HEK293 (cell line): ENCODE data around the gene CRNKL1.

Source experiments
- CTCF ChIA-PET: fragments of 350-600 bp; formaldehyde crosslinking; extraction: SDS; loops from one replicate; lab custom pipeline; 2021; ENCODE audit warnings: antibody characterized with exemption; lab: Yijun Ruan, JAX
- POLR2A ChIA-PET: fragments of 300-600 bp; formaldehyde crosslinking; extraction: SDS; loops from one replicate; lab custom pipeline; 2020; ENCODE audit warnings: antibody characterized with exemption, inconsistent platforms; lab: Yijun Ruan, JAX
- H3K27ac ChIP-seq: fragments of 200-500 bp; sonication (Bioruptor generic); 2 replicates; pipeline ENCODE4 v1.5.1; 2014; ENCODE audit warnings: low read depth, low read length, control low read depth, inconsistent platforms; ENCODE audit errors: extremely low read depth
- H3K36me3 ChIP-seq, 2 experiments: fragments of 200-500 bp in 1 of 2; sonication (Bioruptor generic) in 1 of 2; 1 replicate in 1 of 2; 2 replicates in 1 of 2; pipeline ENCODE4 v1.5.1; 2014 to 2017; ENCODE audit warnings: inconsistent platforms in 2 of 2, low read length in 2 of 2; ENCODE audit not compliant: control insufficient read depth in 2 of 2, insufficient read depth in 1 of 2
- H3K4me1 ChIP-seq: fragments of 200-500 bp; sonication (Bioruptor generic); 2 replicates; pipeline ENCODE4 v1.5.1; 2014; ENCODE audit warnings: mild to moderate bottlenecking, low read length, inconsistent platforms; ENCODE audit not compliant: control insufficient read depth, insufficient read depth
- H3K4me3 ChIP-seq: 2 replicates; pipeline ENCODE4 v1.5.1; 2011; ENCODE audit warnings: low read depth, mild to moderate bottlenecking, control low read depth, low read length, moderate library complexity
- H3K9me3 ChIP-seq: fragments of 200-500 bp; sonication (Bioruptor generic); 2 replicates; pipeline ENCODE4 v1.5.1; 2014; ENCODE audit warnings: low read depth, low read length, inconsistent platforms; ENCODE audit not compliant: control insufficient read depth, insufficient read depth
- BCL11A ChIP-seq: fragments of 450-650 bp; formaldehyde crosslinking; IDR thresholded peaks from 2 replicates; pipeline ENCODE4 v1.5.1; 2016; ENCODE audit warnings: low read depth, missing biosample characterization, missing genetic modification characterization
- GLIS2 ChIP-seq: fragments of 450-650 bp; formaldehyde crosslinking; IDR thresholded peaks from 2 replicates; pipeline ENCODE4 v1.5.1; 2016; ENCODE audit warnings: missing biosample characterization, missing genetic modification characterization
- HOXA7 ChIP-seq: sonication (generic); formaldehyde crosslinking; IDR thresholded peaks from 2 replicates; pipeline ENCODE4 v1.8.1; 2022; ENCODE audit warnings: missing genetic modification reagents, borderline replicate concordance
- KLF1 ChIP-seq: fragments of 450-650 bp; formaldehyde crosslinking; IDR thresholded peaks from 2 replicates; pipeline ENCODE4 v1.5.1; 2016; ENCODE audit warnings: missing biosample characterization, missing genetic modification characterization
- SP3 ChIP-seq: fragments of 450-650 bp; formaldehyde crosslinking; IDR thresholded peaks from 2 replicates; pipeline ENCODE4 v1.5.1; 2016; ENCODE audit warnings: missing biosample characterization, missing genetic modification characterization
- YY1 ChIP-seq: fragments of 450-650 bp; formaldehyde crosslinking; IDR thresholded peaks from 2 replicates; pipeline ENCODE4 v1.5.1; 2018; ENCODE audit warnings: missing biosample characterization, missing genetic modification characterization
- ZBTB20 ChIP-seq: fragments of 450-650 bp; formaldehyde crosslinking; IDR thresholded peaks from 2 replicates; pipeline ENCODE4 v1.5.1; 2016; ENCODE audit warnings: missing biosample characterization, missing genetic modification characterization
- ZFP37 ChIP-seq: fragments of 450-650 bp; formaldehyde crosslinking; IDR thresholded peaks from 2 replicates; pipeline ENCODE4 v1.5.1; 2016; ENCODE audit warnings: missing biosample characterization, missing genetic modification characterization
- ZNF132 ChIP-seq: fragments of 450-650 bp; formaldehyde crosslinking; IDR thresholded peaks from 2 replicates; pipeline ENCODE4 v1.5.1; 2017; ENCODE audit warnings: missing biosample characterization, missing genetic modification characterization, borderline replicate concordance
- ZNF169 ChIP-seq: fragments of 450-650 bp; formaldehyde crosslinking; IDR thresholded peaks from 2 replicates; pipeline ENCODE4 v1.5.1; 2016; ENCODE audit warnings: missing biosample characterization, missing genetic modification characterization
- ZNF184 ChIP-seq: fragments of 450-650 bp; IDR thresholded peaks from 2 replicates; pipeline ENCODE4 v1.5.1; 2018; ENCODE audit warnings: missing biosample characterization, mild to moderate bottlenecking, missing genetic modification characterization
- ZNF324 ChIP-seq: fragments of 450-650 bp; formaldehyde crosslinking; IDR thresholded peaks from 2 replicates; pipeline ENCODE4 v1.5.1; 2016; ENCODE audit warnings: missing biosample characterization, missing genetic modification characterization
- ZNF394 ChIP-seq: fragments of 450-650 bp; formaldehyde crosslinking; IDR thresholded peaks from 2 replicates; pipeline ENCODE4 v1.5.1; 2016; ENCODE audit warnings: missing biosample characterization, missing genetic modification characterization, mild to moderate bottlenecking, moderate library complexity, borderline replicate concordance
- ZNF510 ChIP-seq: fragments of 450-650 bp; formaldehyde crosslinking; IDR thresholded peaks from 2 replicates; pipeline ENCODE4 v1.5.1; 2018; ENCODE audit warnings: mild to moderate bottlenecking, missing genetic modification characterization, missing biosample characterization; ENCODE audit not compliant: insufficient replicate concordance
- ZNF629 ChIP-seq: fragments of 450-650 bp; formaldehyde crosslinking; IDR thresholded peaks from 2 replicates; pipeline ENCODE4 v1.5.1; 2017; ENCODE audit warnings: missing biosample characterization, missing genetic modification characterization
- TF ChIP-seq, protein P1 (sequence below): fragments of 450-650 bp; formaldehyde crosslinking; IDR thresholded peaks from 2 replicates; pipeline ENCODE4 v1.5.1; 2016; ENCODE audit warnings: missing biosample characterization, missing genetic modification characterization
- TF ChIP-seq, protein P2 (sequence below): fragments of 450-650 bp; formaldehyde crosslinking; IDR thresholded peaks from 2 replicates; pipeline ENCODE4 v1.5.1; 2016; ENCODE audit warnings: missing biosample characterization, missing genetic modification characterization
- TF ChIP-seq, protein P3 (sequence below): fragments of 450-650 bp; formaldehyde crosslinking; IDR thresholded peaks from 2 replicates; pipeline ENCODE4 v1.5.1; 2016; ENCODE audit warnings: missing biosample characterization, missing genetic modification characterization
- TF ChIP-seq, protein P4 (sequence below): fragments of 450-650 bp; formaldehyde crosslinking; IDR thresholded peaks from 2 replicates; pipeline ENCODE4 v1.5.1; 2017; ENCODE audit warnings: missing biosample characterization, missing genetic modification characterization
- TF ChIP-seq, protein P5 (sequence below): fragments of 450-650 bp; formaldehyde crosslinking; IDR thresholded peaks from 2 replicates; pipeline ENCODE4 v1.5.1; 2016; ENCODE audit warnings: missing biosample characterization, missing genetic modification characterization
- TF ChIP-seq, protein P6 (sequence below): fragments of 450-650 bp; formaldehyde crosslinking; IDR thresholded peaks from 2 replicates; pipeline ENCODE4 v1.5.1; 2016; ENCODE audit warnings: missing biosample characterization, missing genetic modification characterization

The CRNKL1 gene

DNA sequence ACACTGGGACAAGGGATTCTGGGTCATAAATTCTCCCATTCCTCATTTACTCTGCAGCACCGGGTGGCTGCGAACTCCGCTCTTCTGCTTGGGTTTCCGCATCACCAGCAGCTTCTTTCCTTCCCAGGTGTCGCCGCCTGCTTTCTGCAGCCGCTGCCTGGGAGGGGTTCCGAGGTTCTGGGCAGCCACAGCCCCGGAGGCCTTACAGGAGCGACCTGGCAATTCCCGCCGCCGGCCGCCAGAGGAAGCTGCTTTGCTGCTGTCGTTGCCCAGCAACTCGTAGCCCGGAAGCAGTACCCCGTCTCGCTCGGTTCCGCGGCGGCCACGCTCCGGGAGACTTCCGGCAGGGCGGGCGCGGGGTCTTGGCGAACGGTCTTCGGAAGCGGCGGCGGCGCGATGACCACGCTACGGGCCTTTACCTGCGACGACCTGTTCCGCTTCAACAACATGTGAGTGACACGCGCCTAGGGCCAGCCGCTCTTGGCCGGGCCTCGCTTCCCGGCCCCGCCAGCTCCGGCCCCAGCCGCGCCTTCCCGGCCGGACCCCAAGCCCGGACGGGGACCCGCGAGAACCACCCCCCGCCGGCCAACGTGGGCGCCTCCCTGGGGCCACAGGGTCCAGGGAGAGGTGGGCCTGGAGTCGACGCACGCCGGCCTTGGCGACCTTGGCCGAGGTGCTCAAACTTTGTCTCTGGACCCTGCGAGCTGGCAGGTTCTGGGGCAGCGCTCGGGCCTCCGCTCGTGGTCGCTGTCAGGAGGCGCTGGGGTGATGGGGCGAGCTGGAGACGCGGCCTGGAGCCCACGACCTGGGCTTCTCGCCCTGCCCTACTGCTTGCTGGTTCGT lies 35.0 kb downstream of the CRNKL1 start, which contains the start of gene NAA20 (continued):
- TF ChIP-seq, protein P1, sequence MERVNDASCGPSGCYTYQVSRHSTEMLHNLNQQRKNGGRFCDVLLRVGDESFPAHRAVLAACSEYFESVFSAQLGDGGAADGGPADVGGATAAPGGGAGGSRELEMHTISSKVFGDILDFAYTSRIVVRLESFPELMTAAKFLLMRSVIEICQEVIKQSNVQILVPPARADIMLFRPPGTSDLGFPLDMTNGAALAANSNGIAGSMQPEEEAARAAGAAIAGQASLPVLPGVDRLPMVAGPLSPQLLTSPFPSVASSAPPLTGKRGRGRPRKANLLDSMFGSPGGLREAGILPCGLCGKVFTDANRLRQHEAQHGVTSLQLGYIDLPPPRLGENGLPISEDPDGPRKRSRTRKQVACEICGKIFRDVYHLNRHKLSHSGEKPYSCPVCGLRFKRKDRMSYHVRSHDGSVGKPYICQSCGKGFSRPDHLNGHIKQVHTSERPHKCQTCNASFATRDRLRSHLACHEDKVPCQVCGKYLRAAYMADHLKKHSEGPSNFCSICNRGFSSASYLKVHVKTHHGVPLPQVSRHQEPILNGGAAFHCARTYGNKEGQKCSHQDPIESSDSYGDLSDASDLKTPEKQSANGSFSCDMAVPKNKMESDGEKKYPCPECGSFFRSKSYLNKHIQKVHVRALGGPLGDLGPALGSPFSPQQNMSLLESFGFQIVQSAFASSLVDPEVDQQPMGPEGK (tag by site-specific recombination), result no peak; the same call in 1 of the 2 replicates
- peak; percentile 37; the same call in 1 of the 2 replicates for TF ChIP-seq YY1 (tag by site-specific recombination)
- TF ChIP-seq ZNF324, result no peak
- TF ChIP-seq ZNF132, result no peak
- no peak for TF ChIP-seq ZNF169 (tag by site-specific recombination)
- TF ChIP-seq ZBTB20 (tag by site-specific recombination), result peak; percentile 70
- TF ChIP-seq ZNF629 (tag by site-specific recombination), result peak; percentile 58; the same call in 1 of the 2 replicates
- TF ChIP-seq KLF1 (tag by site-specific recombination), result 0 out of 2 replicates have a peak, but pooled peaks have one; percentile 5
- TF ChIP-seq, protein P2, sequence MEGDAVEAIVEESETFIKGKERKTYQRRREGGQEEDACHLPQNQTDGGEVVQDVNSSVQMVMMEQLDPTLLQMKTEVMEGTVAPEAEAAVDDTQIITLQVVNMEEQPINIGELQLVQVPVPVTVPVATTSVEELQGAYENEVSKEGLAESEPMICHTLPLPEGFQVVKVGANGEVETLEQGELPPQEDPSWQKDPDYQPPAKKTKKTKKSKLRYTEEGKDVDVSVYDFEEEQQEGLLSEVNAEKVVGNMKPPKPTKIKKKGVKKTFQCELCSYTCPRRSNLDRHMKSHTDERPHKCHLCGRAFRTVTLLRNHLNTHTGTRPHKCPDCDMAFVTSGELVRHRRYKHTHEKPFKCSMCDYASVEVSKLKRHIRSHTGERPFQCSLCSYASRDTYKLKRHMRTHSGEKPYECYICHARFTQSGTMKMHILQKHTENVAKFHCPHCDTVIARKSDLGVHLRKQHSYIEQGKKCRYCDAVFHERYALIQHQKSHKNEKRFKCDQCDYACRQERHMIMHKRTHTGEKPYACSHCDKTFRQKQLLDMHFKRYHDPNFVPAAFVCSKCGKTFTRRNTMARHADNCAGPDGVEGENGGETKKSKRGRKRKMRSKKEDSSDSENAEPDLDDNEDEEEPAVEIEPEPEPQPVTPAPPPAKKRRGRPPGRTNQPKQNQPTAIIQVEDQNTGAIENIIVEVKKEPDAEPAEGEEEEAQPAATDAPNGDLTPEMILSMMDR (tag by site-specific recombination), result peak; percentile 91
- TF ChIP-seq ZNF184, result no peak
- no peak for TF ChIP-seq ZFP37
- TF ChIP-seq BCL11A (tag by site-specific recombination), result no peak
- TF ChIP-seq ZNF510 (tag by site-specific recombination), result no peak
- TF ChIP-seq, protein P3, sequence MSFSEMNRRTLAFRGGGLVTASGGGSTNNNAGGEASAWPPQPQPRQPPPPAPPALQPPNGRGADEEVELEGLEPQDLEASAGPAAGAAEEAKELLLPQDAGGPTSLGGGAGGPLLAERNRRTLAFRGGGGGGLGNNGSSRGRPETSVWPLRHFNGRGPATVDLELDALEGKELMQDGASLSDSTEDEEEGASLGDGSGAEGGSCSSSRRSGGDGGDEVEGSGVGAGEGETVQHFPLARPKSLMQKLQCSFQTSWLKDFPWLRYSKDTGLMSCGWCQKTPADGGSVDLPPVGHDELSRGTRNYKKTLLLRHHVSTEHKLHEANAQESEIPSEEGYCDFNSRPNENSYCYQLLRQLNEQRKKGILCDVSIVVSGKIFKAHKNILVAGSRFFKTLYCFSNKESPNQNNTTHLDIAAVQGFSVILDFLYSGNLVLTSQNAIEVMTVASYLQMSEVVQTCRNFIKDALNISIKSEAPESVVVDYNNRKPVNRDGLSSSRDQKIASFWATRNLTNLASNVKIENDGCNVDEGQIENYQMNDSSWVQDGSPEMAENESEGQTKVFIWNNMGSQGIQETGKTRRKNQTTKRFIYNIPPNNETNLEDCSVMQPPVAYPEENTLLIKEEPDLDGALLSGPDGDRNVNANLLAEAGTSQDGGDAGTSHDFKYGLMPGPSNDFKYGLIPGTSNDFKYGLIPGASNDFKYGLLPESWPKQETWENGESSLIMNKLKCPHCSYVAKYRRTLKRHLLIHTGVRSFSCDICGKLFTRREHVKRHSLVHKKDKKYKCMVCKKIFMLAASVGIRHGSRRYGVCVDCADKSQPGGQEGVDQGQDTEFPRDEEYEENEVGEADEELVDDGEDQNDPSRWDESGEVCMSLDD, result peak; percentile 46; the same call in 1 of the 2 replicates
- peak; percentile 79 for TF ChIP-seq GLIS2 (tag by site-specific recombination)

DNA sequence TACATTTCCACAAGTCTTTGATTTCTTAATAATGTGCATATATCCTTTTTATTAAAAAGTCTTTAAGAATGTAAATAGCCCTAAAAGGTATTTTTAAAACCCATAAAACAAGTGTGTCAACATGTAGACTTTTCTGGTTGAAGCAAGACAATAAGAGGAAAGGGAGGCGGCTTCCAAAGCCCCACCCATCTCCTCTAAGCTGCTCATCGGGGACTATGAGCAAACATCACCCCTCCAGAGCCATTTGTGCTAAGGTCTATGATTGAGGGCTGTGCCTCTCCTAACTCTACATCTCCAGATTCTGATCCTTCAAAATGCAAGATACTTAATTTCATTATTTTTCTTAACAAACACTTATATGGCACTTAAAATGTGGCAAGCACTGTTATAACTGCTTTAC lies 37.6 kb downstream of the CRNKL1 start:
- Histone ChIP-seq H3K9me3 (no peaks in the 10 kb centered on the region), H3K36me3 (peaks cover 3 to 14% of the 10 kb centered on the region in 2 experiments; a peak in 2 of 3 replicates), H3K4me3 (no peak overlapping the region), H3K27ac (no peak overlapping the region), H3K4me1 (peaks cover 7% of the 10 kb centered on the region; the same call in 1 of the 2 replicates)
- ChIA-PET CTCF (interaction anchor here (0.7 to 2.3 kb wide), 3 partner anchors 20 to 418 kb away, joined by 3 to 11 read pairs (median 3); no protein-coding TSS in a partner anchor), POLR2A (no interaction called here)
- TF ChIP-seq ZNF394, result no peak
- no peak for TF ChIP-seq HOXA7
- TF ChIP-seq, protein P4, sequence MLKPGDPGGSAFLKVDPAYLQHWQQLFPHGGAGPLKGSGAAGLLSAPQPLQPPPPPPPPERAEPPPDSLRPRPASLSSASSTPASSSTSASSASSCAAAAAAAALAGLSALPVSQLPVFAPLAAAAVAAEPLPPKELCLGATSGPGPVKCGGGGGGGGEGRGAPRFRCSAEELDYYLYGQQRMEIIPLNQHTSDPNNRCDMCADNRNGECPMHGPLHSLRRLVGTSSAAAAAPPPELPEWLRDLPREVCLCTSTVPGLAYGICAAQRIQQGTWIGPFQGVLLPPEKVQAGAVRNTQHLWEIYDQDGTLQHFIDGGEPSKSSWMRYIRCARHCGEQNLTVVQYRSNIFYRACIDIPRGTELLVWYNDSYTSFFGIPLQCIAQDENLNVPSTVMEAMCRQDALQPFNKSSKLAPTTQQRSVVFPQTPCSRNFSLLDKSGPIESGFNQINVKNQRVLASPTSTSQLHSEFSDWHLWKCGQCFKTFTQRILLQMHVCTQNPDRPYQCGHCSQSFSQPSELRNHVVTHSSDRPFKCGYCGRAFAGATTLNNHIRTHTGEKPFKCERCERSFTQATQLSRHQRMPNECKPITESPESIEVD (tag by site-specific recombination), result peak; percentile 43; the same call in 1 of the 2 replicates
- TF ChIP-seq, protein P5, sequence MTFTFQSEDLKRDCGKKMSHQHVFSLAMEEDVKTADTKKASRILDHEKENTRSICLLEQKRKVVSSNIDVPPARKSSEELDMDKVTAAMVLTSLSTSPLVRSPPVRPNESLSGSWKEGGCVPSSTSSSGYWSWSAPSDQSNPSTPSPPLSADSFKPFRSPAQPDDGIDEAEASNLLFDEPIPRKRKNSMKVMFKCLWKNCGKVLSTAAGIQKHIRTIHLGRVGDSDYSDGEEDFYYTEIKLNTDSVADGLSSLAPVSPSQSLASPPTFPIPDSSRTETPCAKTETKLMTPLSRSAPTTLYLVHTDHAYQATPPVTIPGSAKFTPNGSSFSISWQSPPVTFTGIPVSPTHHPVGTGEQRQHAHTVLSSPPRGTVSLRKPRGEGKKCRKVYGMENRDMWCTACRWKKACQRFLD, result no peak
- TF ChIP-seq, protein P6, sequence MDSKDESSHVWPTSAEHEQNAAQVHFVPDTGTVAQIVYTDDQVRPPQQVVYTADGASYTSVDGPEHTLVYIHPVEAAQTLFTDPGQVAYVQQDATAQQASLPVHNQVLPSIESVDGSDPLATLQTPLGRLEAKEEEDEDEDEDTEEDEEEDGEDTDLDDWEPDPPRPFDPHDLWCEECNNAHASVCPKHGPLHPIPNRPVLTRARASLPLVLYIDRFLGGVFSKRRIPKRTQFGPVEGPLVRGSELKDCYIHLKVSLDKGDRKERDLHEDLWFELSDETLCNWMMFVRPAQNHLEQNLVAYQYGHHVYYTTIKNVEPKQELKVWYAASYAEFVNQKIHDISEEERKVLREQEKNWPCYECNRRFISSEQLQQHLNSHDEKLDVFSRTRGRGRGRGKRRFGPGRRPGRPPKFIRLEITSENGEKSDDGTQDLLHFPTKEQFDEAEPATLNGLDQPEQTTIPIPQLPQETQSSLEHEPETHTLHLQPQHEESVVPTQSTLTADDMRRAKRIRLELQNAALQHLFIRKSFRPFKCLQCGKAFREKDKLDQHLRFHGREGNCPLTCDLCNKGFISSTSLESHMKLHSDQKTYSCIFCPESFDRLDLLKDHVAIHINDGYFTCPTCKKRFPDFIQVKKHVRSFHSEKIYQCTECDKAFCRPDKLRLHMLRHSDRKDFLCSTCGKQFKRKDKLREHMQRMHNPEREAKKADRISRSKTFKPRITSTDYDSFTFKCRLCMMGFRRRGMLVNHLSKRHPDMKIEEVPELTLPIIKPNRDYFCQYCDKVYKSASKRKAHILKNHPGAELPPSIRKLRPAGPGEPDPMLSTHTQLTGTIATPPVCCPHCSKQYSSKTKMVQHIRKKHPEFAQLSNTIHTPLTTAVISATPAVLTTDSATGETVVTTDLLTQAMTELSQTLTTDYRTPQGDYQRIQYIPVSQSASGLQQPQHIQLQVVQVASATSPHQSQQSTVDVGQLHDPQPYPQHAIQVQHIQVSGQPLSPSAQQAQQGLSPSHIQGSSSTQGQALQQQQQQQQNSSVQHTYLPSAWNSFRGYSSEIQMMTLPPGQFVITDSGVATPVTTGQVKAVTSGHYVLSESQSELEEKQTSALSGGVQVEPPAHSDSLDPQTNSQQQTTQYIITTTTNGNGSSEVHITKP (tag by site-specific recombination), result 0 out of 2 replicates have a peak, but pooled peaks have one; percentile 24
- 0 out of 2 replicates have a peak, but pooled peaks have one; percentile 20 for TF ChIP-seq SP3 (tag by site-specific recombination)
